Natural killer cell (primary cell): ENCODE results near the gene NT5C1A. TPM values are rescaled to one million over a fixed set of nuclear protein-coding genes. Genes with fewer than 3 reads are reported as not detected.

Experiments
- ATAC-seq, 3 donors: fragments of 150-1000 bp in 2 of 3; fragments of 200-7000 bp in 1 of 3; cut with Tn5 transposase; 1 replicate in 1 of 3; 2 replicates in 2 of 3; pipeline ENCODE4 v1.10.0; 2021; ENCODE audit warnings: mild to moderate bottlenecking in 2 of 3, moderate library complexity in 2 of 3
- DNase-seq, 2 donors: peaks; one replicate each; pipeline versions ENCODE4 v3.0.0 to v3.0.0-alpha.2; 2013 to 2021; ENCODE audit warnings: mixed read lengths in 1 of 2
- H3K27ac ChIP-seq: one replicate; pipeline ENCODE4 v1.5.1; 2013; ENCODE audit warnings: mild to moderate bottlenecking, low read length
- H3K27me3 ChIP-seq: one replicate; pipeline ENCODE4 v1.6.1; 2013; ENCODE audit warnings: low read length; ENCODE audit not compliant: control insufficient read depth, insufficient read depth
- H3K36me3 ChIP-seq: one replicate; pipeline ENCODE4 v1.6.1; 2013; ENCODE audit warnings: low read length; ENCODE audit not compliant: control insufficient read depth, insufficient read depth
- H3K4me1 ChIP-seq: one replicate; pipeline ENCODE4 v1.6.1; 2013; ENCODE audit warnings: low read length; ENCODE audit not compliant: control insufficient read depth, insufficient read depth
- H3K4me3 ChIP-seq: one replicate; pipeline ENCODE4 v1.5.1; 2013; ENCODE audit warnings: low read length
- H3K9me3 ChIP-seq: one replicate; pipeline ENCODE4 v1.6.1; 2013; ENCODE audit warnings: low read length; ENCODE audit not compliant: control insufficient read depth, insufficient read depth
- H3K27ac Mint-ChIP-seq, 2 donors: one replicate each; pipeline ENCODE4 v1.8.0; 2022; ENCODE audit warnings: mild to moderate bottlenecking in 2 of 2, mixed read lengths in 2 of 2, moderate library complexity in 1 of 2
- H3K27me3 Mint-ChIP-seq, 2 donors: one replicate each; pipeline ENCODE4 v1.8.0; 2022; ENCODE audit warnings: low read depth in 2 of 2, mixed read lengths in 2 of 2
- H3K36me3 Mint-ChIP-seq: one replicate; pipeline ENCODE4 v1.8.0; 2022; ENCODE audit warnings: mixed read lengths
- H3K4me1 Mint-ChIP-seq, 2 donors: one replicate each; pipeline ENCODE4 v1.8.0; 2022; ENCODE audit warnings: mixed read lengths in 2 of 2
- H3K4me3 Mint-ChIP-seq: one replicate; pipeline ENCODE4 v1.8.0; 2022; ENCODE audit warnings: mild to moderate bottlenecking, moderate library complexity, mixed read lengths
- H3K9me3 Mint-ChIP-seq, 2 donors: one replicate each; pipeline ENCODE4 v1.8.0; 2022; ENCODE audit warnings: mixed read lengths in 2 of 2
- CTCF ChIP-seq: fragments of 200-600 bp; IDR thresholded peaks from one replicate; pipeline ENCODE4 v1.8.0; 2022; ENCODE audit warnings: antibody characterized with exemption
- WGBS: methylation state at CpG from one replicate; pipeline ENCODE4 v1.1.7; 2013; ENCODE audit warnings: missing lambda C conversion rate; ENCODE audit not compliant: insufficient coverage; 5-methylcytosine and 5-hydroxymethylcytosine counted together
- intact Hi-C: fragments of 100-400 bp; cut with micrococcal nuclease; formaldehyde crosslinking; loops from one replicate; pipeline ENCODE4 v1.14.2; 2022
- total RNA-seq, 4 donors: library from RNA; stranded (reverse); fragments of 120-200 nt in 1 of 4; gene quantifications; one replicate each; pipeline versions ENCODE4 v1.2.3 to v1.2.4, GENCODE V29; 2013 to 2022

Gene NT5C1A
- total RNA-seq, 3 donors from 2014 or later (not counting 1 experiment from before 2014, with no cell fraction given), result not detected

- WGBS, result 98% methylated on average over 3 of the region's 3 CpGs
- ATAC-seq (no peak), DNase-seq (no peak)
- no peak for TF ChIP-seq CTCF
- Histone ChIP-seq H3K4me3 (no peak overlapping the region), H3K9me3 (no peaks in the 10 kb centered on the region), H3K27me3 (peaks cover 16% of the 10 kb centered on the region), H3K27ac (no peak overlapping the region), H3K4me1 (peaks cover 14% of the 10 kb centered on the region), H3K36me3 (no peaks in the 10 kb centered on the region)
- intact Hi-C loops, result no loop called here
- peaks cover 0 to 5% of the 10 kb centered on the region in 2 donors for H3K4me1 Mint-ChIP-seq
- H3K4me3 Mint-ChIP-seq, result no peak overlapping the region
- H3K27ac Mint-ChIP-seq, result no peak overlapping the region
- no peaks in the 10 kb centered on the region for H3K9me3 Mint-ChIP-seq
- H3K36me3 Mint-ChIP-seq, result no peaks in the 10 kb centered on the region
- peaks cover 38 to 44% of the 10 kb centered on the region in 2 donors for H3K27me3 Mint-ChIP-seq
These were observed 3.0 kb downstream of the NT5C1A start for GRCh38 chr1:39668894-39669293.

GRCh38 chr1:39668111-39668510 lies 3.8 kb downstream of the NT5C1A start:
- intact Hi-C loops, result no loop called here
- no peak overlapping the region for H3K27ac Mint-ChIP-seq
- no peak for TF ChIP-seq CTCF
- H3K27me3 Mint-ChIP-seq, result peaks cover 36% of the 10 kb centered on the region in 2 donors
- 93% methylated on average over 3 of the region's 3 CpGs for WGBS
- Histone ChIP-seq H3K27me3 (peaks cover 16% of the 10 kb centered on the region), H3K4me3 (no peak overlapping the region), H3K36me3 (no peaks in the 10 kb centered on the region), H3K4me1 (peaks cover 14% of the 10 kb centered on the region), H3K27ac (no peak overlapping the region), H3K9me3 (no peaks in the 10 kb centered on the region)
- peaks cover 0 to 5% of the 10 kb centered on the region in 2 donors for H3K4me1 Mint-ChIP-seq
- no peaks in the 10 kb centered on the region for H3K9me3 Mint-ChIP-seq
- ATAC-seq (no peak), DNase-seq (no peak)
- H3K36me3 Mint-ChIP-seq, result no peaks in the 10 kb centered on the region
- no peak overlapping the region for H3K4me3 Mint-ChIP-seq

GRCh38 chr1:39666772-39667171 lies 5.1 kb downstream of the NT5C1A start:
- no peak overlapping the region for H3K27ac Mint-ChIP-seq
- no peak overlapping the region for H3K4me3 Mint-ChIP-seq
- Histone ChIP-seq H3K27ac (no peak overlapping the region), H3K27me3 (peaks cover 11% of the 10 kb centered on the region), H3K36me3 (no peaks in the 10 kb centered on the region), H3K4me1 (peaks cover 8% of the 10 kb centered on the region), H3K4me3 (no peak overlapping the region), H3K9me3 (no peaks in the 10 kb centered on the region)
- DNase-seq (no peak), ATAC-seq (no peak)
- H3K9me3 Mint-ChIP-seq, result no peaks in the 10 kb centered on the region
- no peak for TF ChIP-seq CTCF
- no peaks in the 10 kb centered on the region for H3K4me1 Mint-ChIP-seq
- intact Hi-C loops, result no loop called here
- peaks cover 28 to 36% of the 10 kb centered on the region in 2 donors for H3K27me3 Mint-ChIP-seq
- 73% methylated on average over 3 of the region's 3 CpGs for WGBS
- H3K36me3 Mint-ChIP-seq, result no peaks in the 10 kb centered on the region

DNA sequence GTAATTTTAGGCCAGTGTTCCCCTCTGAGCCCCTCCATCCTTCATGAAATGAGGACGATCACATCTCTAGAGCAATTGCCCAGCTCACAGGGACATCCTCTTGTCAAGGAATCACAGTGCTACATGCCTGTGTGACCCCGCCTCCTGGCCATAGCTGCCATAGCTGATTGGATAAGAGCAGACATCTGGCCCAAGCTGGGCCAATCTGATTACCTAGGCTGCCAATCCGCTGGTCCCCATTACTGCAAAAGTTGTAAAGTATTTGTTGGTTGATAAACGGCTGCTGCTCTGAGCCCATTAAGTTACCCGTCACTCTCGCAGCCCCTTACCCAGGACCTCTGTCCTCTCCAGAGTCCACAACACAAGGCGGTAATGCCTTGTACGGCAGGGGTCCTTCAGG lies 8.3 kb downstream of the NT5C1A start:
- H3K4me3 Mint-ChIP-seq, result no peak overlapping the region
- DNase-seq (no peak), ATAC-seq (no peak)
- no peaks in the 10 kb centered on the region for H3K9me3 Mint-ChIP-seq
- peaks cover 2% of the 10 kb centered on the region for H3K27me3 ChIP-seq
- H3K4me1 Mint-ChIP-seq, result no peaks in the 10 kb centered on the region
- no peak overlapping the region for H3K27ac ChIP-seq
- TF ChIP-seq CTCF, result no peak
- no peaks in the 10 kb centered on the region for H3K36me3 Mint-ChIP-seq
- 93% methylated on average over 8 of the region's 8 CpGs for WGBS
- no peak overlapping the region for H3K4me3 ChIP-seq
- peaks cover 11 to 12% of the 10 kb centered on the region in 2 donors for H3K27me3 Mint-ChIP-seq
- no peaks in the 10 kb centered on the region for H3K36me3 ChIP-seq
- intact Hi-C loops, result no loop called here
- H3K27ac Mint-ChIP-seq, result no peak overlapping the region
- H3K4me1 ChIP-seq, result no peaks in the 10 kb centered on the region
- no peaks in the 10 kb centered on the region for H3K9me3 ChIP-seq
